Measurements from ENCODE around the gene NFKBIE.
"Not testable (repeated sequence)": the region's sequence is repeated elsewhere in the genome, so short reads cannot be mapped to it uniquely, and the experiment has no call there.

NFKBIE gene

GRCh38 chr6:44265007-44265721 lies at the start of gene NFKBIE:
NFKBIE (minus strand) TSS chr6:44265551; CDS start chr6:44265346, 205 bp downstream.
- peak; percentile 96 for DNase-seq

GRCh38 chr6:44314657-44315056 lies 49.3 kb upstream of the NFKBIE start:
- DNase-seq: not testable (repeated sequence)

GRCh38 chr6:44312901-44313788 lies 47.8 kb upstream of the NFKBIE start, which contains the start of gene AARS2:
AARS2 (minus strand) TSS chr6:44313347; CDS start chr6:44313323, 24 bp downstream.
- DNase-seq: peak; percentile 87

GRCh38 chr6:44311767-44312166 lies 46.4 kb upstream of the NFKBIE start:
- no peak for DNase-seq

GRCh38 chr6:44311304-44311703 lies 46.0 kb upstream of the NFKBIE start:
- DNase-seq: no peak

- DNase-seq: no peak
These were observed 44.9 kb upstream of the NFKBIE start for GRCh38 chr6:44310241-44310640.

GRCh38 chr6:44309631-44310030 lies 44.3 kb upstream of the NFKBIE start:
- no peak for DNase-seq

- DNase-seq: no peak
These were observed 43.7 kb upstream of the NFKBIE start for GRCh38 chr6:44309092-44309491.

- no peak for DNase-seq
These were observed 41.9 kb upstream of the NFKBIE start for GRCh38 chr6:44307217-44307616.

- DNase-seq: no peak
These were observed 41.4 kb upstream of the NFKBIE start for GRCh38 chr6:44306710-44307109.

GRCh38 chr6:44305200-44305725 lies 39.9 kb upstream of the NFKBIE start:
- DNase-seq: no peak

- DNase-seq: peak; percentile 49
These were observed 39.2 kb upstream of the NFKBIE start for GRCh38 chr6:44304282-44305199.

- DNase-seq: no peak
These were observed 38.5 kb upstream of the NFKBIE start for GRCh38 chr6:44303842-44304241.

GRCh38 chr6:44302856-44303255 lies 37.5 kb upstream of the NFKBIE start:
- DNase-seq: no peak

- DNase-seq: no peak
These were observed 36.6 kb upstream of the NFKBIE start for GRCh38 chr6:44301782-44302564.

- no peak for DNase-seq
These were observed 35.8 kb upstream of the NFKBIE start for GRCh38 chr6:44301106-44301505.

GRCh38 chr6:44300292-44300823 lies 35.0 kb upstream of the NFKBIE start:
- DNase-seq: no peak

GRCh38 chr6:44298864-44299263 lies 33.5 kb upstream of the NFKBIE start:
- no peak for DNase-seq

GRCh38 chr6:44298055-44298803 lies 32.9 kb upstream of the NFKBIE start:
- DNase-seq: no peak
